ENCODE measurements around the gene CTSO. TPM values are rescaled to one million over a fixed set of nuclear protein-coding genes. Genes with fewer than 3 reads are reported as not detected.

Gene CTSO
- total and polyA plus RNA-seq, 4 donors = 20.7 to 36.7 (median 24.5) TPM

DNA sequence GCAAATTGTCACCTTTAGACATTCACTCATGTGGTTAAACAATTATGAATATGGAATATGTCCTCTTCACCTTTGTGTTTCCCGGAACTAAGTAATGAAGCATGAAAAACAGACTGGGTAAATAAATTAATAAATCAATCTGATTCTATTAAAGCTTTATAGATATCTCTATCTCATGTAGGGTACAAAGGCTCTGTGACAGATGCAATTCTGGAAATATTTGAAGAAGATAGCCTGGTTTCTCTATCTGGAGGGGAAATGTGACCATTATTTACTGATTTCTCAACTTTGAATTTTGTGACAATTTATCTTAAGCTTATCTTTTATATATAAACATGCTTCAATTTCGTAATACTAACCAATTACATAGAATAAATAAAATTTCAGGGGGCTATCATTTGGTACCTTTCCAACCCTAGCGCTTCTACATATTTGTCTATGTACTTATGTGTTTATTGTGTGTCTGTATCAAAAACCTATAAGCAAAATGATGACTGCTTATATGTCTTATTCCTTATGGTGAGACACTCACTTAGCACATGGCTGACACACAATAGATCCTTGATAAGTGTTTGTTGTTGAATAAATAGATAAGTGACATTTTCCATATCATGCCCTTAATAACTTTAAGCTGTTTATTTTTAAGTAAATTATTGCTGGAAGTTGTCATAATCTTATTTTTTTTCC lies 9.9 kb downstream of the CTSO start (continued):
- TF ChIP-seq RAD21 (IDR thresholded peaks at IDR 0.05) = peak in 1 of 2 donors; percentile 41
- TF ChIP-seq GABPA (IDR thresholded peaks at IDR 0.05 in 1 of 2, conservative IDR thresholded peaks at IDR 0.05 in 1 of 2) = no peak
- TF ChIP-seq, protein P1, sequence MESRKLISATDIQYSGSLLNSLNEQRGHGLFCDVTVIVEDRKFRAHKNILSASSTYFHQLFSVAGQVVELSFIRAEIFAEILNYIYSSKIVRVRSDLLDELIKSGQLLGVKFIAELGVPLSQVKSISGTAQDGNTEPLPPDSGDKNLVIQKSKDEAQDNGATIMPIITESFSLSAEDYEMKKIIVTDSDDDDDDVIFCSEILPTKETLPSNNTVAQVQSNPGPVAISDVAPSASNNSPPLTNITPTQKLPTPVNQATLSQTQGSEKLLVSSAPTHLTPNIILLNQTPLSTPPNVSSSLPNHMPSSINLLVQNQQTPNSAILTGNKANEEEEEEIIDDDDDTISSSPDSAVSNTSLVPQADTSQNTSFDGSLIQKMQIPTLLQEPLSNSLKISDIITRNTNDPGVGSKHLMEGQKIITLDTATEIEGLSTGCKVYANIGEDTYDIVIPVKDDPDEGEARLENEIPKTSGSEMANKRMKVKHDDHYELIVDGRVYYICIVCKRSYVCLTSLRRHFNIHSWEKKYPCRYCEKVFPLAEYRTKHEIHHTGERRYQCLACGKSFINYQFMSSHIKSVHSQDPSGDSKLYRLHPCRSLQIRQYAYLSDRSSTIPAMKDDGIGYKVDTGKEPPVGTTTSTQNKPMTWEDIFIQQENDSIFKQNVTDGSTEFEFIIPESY (IDR thresholded peaks at IDR 0.05) = peak; percentile 54
- peak; percentile 35 to 75 for TF ChIP-seq RXRA (IDR thresholded peaks at IDR 0.05)
- TF ChIP-seq, protein P2, sequence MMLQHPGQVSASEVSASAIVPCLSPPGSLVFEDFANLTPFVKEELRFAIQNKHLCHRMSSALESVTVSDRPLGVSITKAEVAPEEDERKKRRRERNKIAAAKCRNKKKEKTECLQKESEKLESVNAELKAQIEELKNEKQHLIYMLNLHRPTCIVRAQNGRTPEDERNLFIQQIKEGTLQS (IDR thresholded peaks at IDR 0.05) = peak; percentile 23
- peak; percentile 71 for TF ChIP-seq FOXA2 (IDR thresholded peaks at IDR 0.05)
- peak; percentile 23 for TF ChIP-seq YY1 (IDR thresholded peaks at IDR 0.05)

DNA sequence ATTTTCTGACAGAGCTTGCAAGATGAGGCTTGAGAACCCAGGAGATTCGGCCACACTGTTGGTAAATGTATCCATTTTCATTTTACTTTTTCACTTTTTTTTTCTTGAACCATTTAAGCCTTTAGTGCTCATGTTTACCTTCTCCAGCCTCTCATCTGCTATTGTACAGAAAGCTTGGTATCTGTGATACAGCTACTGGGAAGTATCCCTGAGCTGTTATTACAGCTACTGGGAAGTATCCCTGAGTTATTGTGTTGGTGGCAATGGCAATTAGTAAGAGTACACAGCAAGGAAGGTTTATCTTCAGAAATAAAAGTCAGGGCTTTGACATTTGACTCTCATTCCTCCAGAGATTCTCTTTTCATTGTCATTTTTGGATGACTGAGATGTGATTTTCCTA lies 11.8 kb downstream of the CTSO start:
- H3K9ac ChIP-seq (ENCODE audit: low read depth in 1 of 2, low read length in 2 of 2) = no peak overlapping the region
- no peak for TF ChIP-seq RXRA (IDR thresholded peaks at IDR 0.05)
- H3K36me3 ChIP-seq (ENCODE audit: control insufficient read depth in 4 of 4, insufficient read depth in 3 of 4, low read depth in 1 of 4, low read length in 3 of 4) = peaks cover 0 to 15% (median 6%) of the 10 kb centered on the region in 4 donors
- H3K4me3 ChIP-seq (ENCODE audit: low read depth in 1 of 3, low read length in 3 of 3) = no peak overlapping the region
- no peaks in the 10 kb centered on the region for H3K9me3 ChIP-seq (ENCODE audit: control insufficient read depth in 4 of 4, low read length in 3 of 4)
- peaks cover 5 to 22% (median 13%) of the 10 kb centered on the region in 4 donors for H3K4me1 ChIP-seq (ENCODE audit: control insufficient read depth in 4 of 4, insufficient read depth in 4 of 4, low read length in 3 of 4)
- no peak for DNase-seq (ENCODE audit: low spot score)
- no peak overlapping the region for H3K27ac ChIP-seq (ENCODE audit: low read depth in 1 of 2, low read length in 2 of 2)
- WGBS = 99% methylated on average over 1 of the region's 1 CpG
- H3K27me3 ChIP-seq (ENCODE audit: control insufficient read depth in 4 of 4, insufficient read depth in 4 of 4, low read length in 3 of 4) = no peaks in the 10 kb centered on the region

DNA sequence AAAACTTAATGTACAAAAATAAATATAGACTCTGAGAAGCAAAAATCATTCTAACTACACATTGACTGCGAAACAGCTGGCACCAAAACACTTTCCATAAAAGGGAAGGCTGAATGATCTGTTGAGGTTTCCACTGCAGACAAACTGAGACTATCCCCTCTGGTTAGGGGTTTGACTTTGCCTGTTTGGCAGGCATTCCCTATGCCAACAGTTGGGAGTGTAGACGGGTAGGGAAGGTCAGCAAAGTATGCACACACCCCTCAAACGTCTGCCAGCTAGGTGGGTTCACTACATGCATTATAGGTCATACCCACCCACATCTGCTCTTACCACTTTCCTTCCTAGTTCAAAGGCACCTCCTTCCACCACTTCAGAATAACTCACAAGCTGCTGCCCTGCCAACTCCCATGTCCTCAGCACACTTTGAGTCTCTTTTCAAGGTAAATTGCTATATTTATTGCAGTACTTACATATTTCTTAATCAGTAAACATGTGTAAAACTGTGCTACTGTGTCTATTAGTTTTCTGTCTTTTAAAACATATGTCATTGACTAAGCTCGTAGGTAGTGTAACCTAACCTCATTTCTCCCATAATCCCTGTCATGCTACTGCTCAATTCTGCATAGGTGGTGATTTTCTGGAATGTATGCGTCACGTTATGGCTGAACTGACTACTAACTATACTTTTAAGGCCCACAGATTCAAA lies 12.4 kb downstream of the CTSO start:
- Histone ChIP-seq H3K27ac (ENCODE audit: low read depth in 1 of 2, low read length in 2 of 2) (no peak overlapping the region), H3K4me1 (ENCODE audit: control insufficient read depth in 4 of 4, insufficient read depth in 4 of 4, low read length in 3 of 4) (peaks cover 5 to 23% (median 17%) of the 10 kb centered on the region in 4 donors), H3K36me3 (ENCODE audit: control insufficient read depth in 4 of 4, insufficient read depth in 3 of 4, low read depth in 1 of 4, low read length in 3 of 4) (peaks cover 0 to 15% (median 6%) of the 10 kb centered on the region in 4 donors), H3K9ac (ENCODE audit: low read depth in 1 of 2, low read length in 2 of 2) (no peak overlapping the region), H3K4me3 (ENCODE audit: low read depth in 1 of 3, low read length in 3 of 3) (no peak overlapping the region), H3K9me3 (ENCODE audit: control insufficient read depth in 4 of 4, low read length in 3 of 4) (no peaks in the 10 kb centered on the region), H3K27me3 (ENCODE audit: control insufficient read depth in 4 of 4, insufficient read depth in 4 of 4, low read length in 3 of 4) (no peaks in the 10 kb centered on the region)
- 74% methylated on average over 6 of the region's 6 CpGs for WGBS
- no peak for DNase-seq (ENCODE audit: low spot score)
- TF ChIP-seq FOXA2 (IDR thresholded peaks at IDR 0.05) (no peak), HNF4G (IDR thresholded peaks at IDR 0.05) (no peak), SP1 (IDR thresholded peaks at IDR 0.05) (peak; percentile 16), HNF4A (conservative IDR thresholded peaks at IDR 0.05) (peak in 1 of 2 donors; percentile 14), RAD21 (IDR thresholded peaks at IDR 0.05) (peak in 1 of 2 donors; percentile 14), RXRA (IDR thresholded peaks at IDR 0.05) (peak; percentile 26 to 32)
- TF ChIP-seq, protein P2 (IDR thresholded peaks at IDR 0.05) = no peak
- TF ChIP-seq, protein P1 (IDR thresholded peaks at IDR 0.05) = no peak
- TF ChIP-seq, protein P3, sequence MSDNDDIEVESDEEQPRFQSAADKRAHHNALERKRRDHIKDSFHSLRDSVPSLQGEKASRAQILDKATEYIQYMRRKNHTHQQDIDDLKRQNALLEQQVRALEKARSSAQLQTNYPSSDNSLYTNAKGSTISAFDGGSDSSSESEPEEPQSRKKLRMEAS (IDR thresholded peaks at IDR 0.05) = no peak
